NT2/D1 (cell line): ENCODE results near the gene DNAJB8.

ENCODE experiments used
- DNase-seq: peaks from one replicate; pipeline ENCODE4 v3.0.0-alpha.2; 2011; ENCODE audit warnings: low read depth, low spot score
- H3K27me3 ChIP-seq: 2 replicates; pipeline ENCODE4 v1.6.0; 2011; ENCODE audit warnings: mild to moderate bottlenecking; ENCODE audit not compliant: insufficient read length, insufficient read depth
- H3K36me3 ChIP-seq: 2 replicates; pipeline ENCODE4 v1.6.1; 2011; ENCODE audit warnings: mild to moderate bottlenecking, low read length, mixed read lengths; ENCODE audit not compliant: insufficient read depth, insufficient read length
- H3K4me1 ChIP-seq: 2 replicates; pipeline ENCODE4 v1.5.1; 2011; ENCODE audit not compliant: insufficient read depth, insufficient read length
- H3K4me3 ChIP-seq: 2 replicates; pipeline ENCODE4 v1.5.1; 2011; ENCODE audit warnings: low read depth; ENCODE audit not compliant: insufficient read length
- H3K9ac ChIP-seq: 2 replicates; pipeline ENCODE4 v1.6.0; 2011; ENCODE audit warnings: low read depth; ENCODE audit not compliant: insufficient read length
- H3K9me3 ChIP-seq: 2 replicates; pipeline ENCODE4 v1.5.1; 2011; ENCODE audit warnings: mild to moderate bottlenecking, low read length; ENCODE audit not compliant: insufficient read depth
- SUZ12 ChIP-seq: IDR thresholded peaks from 2 replicates; pipeline ENCODE4 v1.6.1; 2011; ENCODE audit not compliant: insufficient read length, insufficient read depth; ENCODE audit errors: extremely low read depth
- YY1 ChIP-seq: IDR thresholded peaks from 2 replicates; pipeline ENCODE4 v1.6.1; 2011; ENCODE audit not compliant: insufficient read length, insufficient read depth
- ZNF274 ChIP-seq: IDR thresholded peaks from 2 replicates; pipeline ENCODE4 v1.6.1; 2011; ENCODE audit warnings: mild to moderate bottlenecking, low read depth, low read length

DNAJB8 gene

DNA sequence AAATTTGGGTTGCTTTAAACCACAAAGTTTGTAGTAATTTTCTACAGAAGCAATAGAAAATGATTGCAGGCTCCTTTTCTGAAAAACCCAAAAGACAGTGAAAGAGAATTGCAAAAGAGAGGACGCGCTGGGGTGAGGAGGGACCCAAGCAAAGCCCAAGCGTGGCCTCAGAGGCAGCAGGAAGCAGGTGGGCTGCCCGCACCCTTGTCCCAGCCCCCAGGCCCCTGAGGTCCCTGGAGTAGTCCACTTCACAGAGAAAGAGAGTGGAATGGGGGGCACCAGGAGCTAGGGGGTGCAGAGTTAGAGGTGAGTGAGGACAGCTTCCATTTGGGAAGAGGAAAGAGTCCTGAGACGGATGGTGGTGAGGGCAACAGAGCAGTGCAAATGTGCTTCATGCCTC, 11.6 kb downstream of the DNAJB8 start:
- DNase-seq, result no peak
- Histone ChIP-seq H3K9me3 (no peaks in the 10 kb centered on the region), H3K4me3 (no peak overlapping the region), H3K9ac (no peak overlapping the region), H3K36me3 (no peaks in the 10 kb centered on the region), H3K4me1 (peaks cover 8% of the 10 kb centered on the region), H3K27me3 (peaks cover 29% of the 10 kb centered on the region)
- no peak for TF ChIP-seq ZNF274
- TF ChIP-seq SUZ12, result no peak
- no peak for TF ChIP-seq YY1

DNA sequence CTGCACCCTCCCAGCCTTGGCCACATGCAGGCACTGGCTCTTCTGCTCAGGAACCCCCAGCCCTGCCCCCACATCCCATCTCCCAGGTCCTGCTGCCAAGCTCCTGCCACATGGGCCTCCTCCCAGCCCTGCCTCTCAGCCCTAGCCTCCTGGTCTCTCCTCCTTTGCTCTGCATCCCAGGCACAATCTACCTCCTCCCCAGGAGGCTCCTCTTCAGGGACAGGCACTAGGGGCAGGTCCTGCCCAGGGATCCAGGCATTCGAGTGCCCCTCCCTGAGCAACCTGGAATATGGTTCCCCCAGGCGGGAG, 12.4 kb downstream of the DNAJB8 start:
- Histone ChIP-seq H3K9me3 (no peaks in the 10 kb centered on the region), H3K27me3 (peaks cover 26% of the 10 kb centered on the region), H3K4me1 (peaks cover 8% of the 10 kb centered on the region), H3K4me3 (no peak overlapping the region), H3K9ac (no peak overlapping the region), H3K36me3 (no peaks in the 10 kb centered on the region)
- no peak for DNase-seq
- TF ChIP-seq YY1, result no peak
- TF ChIP-seq ZNF274, result no peak
- TF ChIP-seq SUZ12, result no peak

DNA sequence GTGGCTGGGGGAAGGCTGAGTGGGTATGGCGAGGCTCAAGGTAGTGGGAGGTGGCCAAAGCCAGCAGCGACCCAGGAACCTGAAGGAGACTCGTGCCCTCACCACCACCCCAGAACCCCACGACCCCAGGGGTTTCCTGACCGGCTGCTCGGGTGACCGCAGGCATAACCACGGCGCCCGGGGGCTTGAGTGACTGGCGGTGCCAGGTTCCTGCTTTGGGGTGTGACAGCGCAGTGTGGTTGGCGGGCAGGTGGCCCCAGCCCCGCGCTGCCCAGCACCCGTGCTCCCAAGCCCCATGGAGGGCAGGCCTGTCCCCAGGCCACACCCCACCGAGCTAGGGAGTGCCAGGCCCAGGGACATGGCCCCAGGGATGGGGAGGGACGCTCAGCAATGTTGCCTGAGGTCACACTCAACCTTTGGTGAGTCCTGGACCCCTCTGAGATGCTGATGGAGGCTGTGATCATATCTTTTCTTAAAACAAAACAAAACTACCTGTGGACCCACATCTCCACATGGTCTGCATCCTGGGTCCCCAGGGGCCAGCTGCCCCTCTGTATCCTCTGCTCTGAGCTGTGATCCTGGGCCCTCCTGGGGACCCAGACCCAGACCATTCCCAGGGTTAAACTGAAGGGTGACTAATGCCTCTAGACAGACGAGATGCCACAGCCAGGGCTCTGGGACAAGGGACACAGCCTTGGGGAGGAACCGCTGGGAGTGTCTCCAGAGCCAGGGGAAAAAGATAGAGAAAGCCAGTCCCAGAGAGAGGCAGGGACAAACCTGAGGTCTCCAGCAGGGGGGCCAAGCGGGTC, 13.0 kb downstream of the DNAJB8 start:
- peaks cover 21% of the 10 kb centered on the region for H3K27me3 ChIP-seq

DNA sequence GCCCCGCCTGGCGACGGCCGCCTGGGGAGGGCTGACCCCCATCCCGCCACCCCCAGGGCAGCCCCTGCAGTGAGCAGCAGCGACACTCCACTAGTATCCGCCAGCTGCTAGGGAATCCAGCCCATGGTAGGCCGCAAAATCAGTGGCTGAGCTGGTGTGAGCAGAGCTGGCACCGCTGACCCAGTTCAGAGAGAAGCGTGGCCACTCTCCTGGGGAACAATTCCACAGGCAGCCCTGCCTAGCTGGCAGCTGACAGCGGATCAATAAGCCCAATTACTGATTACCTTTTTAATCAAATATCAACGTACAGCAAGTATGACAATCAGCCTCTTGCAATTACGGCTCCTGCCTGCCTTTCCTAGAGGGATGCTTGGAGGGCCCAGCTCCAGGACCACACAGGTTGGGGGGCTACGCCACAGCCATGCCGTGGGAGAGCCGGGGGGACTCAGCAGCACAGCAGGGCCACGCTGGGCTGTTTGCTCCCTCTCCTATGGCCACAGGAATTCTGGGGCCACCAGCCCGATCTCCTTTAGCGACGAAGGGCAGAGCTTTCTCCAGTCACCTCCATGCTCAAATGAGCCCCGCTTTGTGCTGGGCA, 13.9 kb downstream of the DNAJB8 start:
- H3K27me3 ChIP-seq, result peaks cover 19% of the 10 kb centered on the region
- TF ChIP-seq ZNF274, result no peak
- no peak for TF ChIP-seq SUZ12
- TF ChIP-seq YY1, result no peak
- no peaks in the 10 kb centered on the region for H3K9me3 ChIP-seq
- H3K36me3 ChIP-seq, result no peaks in the 10 kb centered on the region
- no peak for DNase-seq
- no peaks in the 10 kb centered on the region for H3K4me1 ChIP-seq
- H3K9ac ChIP-seq, result no peak overlapping the region
- H3K4me3 ChIP-seq, result no peak overlapping the region

More for the DNA sequence above, 13.0 kb downstream of the DNAJB8 start:
- Histone ChIP-seq H3K9me3 (no peaks in the 10 kb centered on the region), H3K9ac (no peak overlapping the region), H3K36me3 (no peaks in the 10 kb centered on the region), H3K4me1 (peaks cover 5% of the 10 kb centered on the region), H3K4me3 (no peak overlapping the region)
- TF ChIP-seq YY1, result no peak
- no peak for TF ChIP-seq ZNF274
- no peak for TF ChIP-seq SUZ12
- DNase-seq, result no peak

DNA sequence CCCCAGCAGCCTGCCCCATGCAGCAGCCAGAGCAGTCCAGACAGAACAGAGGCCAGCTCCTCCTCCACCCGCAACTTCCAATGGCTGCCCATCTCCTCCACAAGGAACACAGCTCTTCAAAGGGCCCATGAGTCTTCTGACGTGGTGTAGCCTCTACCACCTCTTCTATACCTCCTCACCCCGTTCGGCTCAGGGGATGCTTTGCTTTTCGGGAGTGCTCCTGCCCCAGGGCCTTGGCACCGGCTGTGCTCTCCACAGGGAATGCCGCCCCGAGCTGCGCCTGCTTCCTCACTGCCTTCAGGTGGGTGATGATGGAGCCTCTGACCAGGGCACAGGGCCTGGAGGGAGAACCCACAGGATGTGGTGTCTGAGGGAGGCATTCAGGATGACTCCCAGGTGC, 14.6 kb downstream of the DNAJB8 start:
- H3K9me3 ChIP-seq, result no peaks in the 10 kb centered on the region
- no peak overlapping the region for H3K9ac ChIP-seq
- H3K36me3 ChIP-seq, result no peaks in the 10 kb centered on the region
- no peak overlapping the region for H3K4me3 ChIP-seq
- peaks cover 19% of the 10 kb centered on the region for H3K27me3 ChIP-seq
- no peaks in the 10 kb centered on the region for H3K4me1 ChIP-seq
- DNase-seq, result no peak
- TF ChIP-seq SUZ12, result no peak
- no peak for TF ChIP-seq YY1
- no peak for TF ChIP-seq ZNF274

DNA sequence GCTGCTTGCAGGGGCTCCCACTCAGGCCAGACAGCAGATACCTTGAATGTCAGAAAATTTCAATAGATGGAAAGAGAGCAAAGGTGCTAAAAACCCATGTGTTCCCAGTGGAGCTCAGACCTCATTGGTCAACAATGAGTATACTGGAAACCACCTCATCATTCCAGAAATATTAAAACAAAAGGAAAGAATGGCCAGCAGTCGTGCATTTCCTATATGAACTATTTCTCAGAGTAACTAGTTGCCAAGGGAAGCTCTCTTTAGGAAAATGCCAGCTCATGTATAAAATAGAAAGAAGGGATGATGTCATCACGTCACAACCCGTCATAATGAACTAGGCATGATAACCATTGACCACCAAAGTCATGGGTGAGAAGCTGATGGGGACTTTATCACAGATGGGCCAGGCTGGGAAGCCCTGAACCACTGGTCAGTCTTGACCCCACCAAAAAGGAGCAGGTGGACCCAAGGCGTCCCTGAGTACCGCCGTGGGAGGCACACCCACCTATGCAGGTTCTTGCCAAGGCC, 17.5 kb downstream of the DNAJB8 start:
- Histone ChIP-seq H3K9ac (no peak overlapping the region), H3K9me3 (no peaks in the 10 kb centered on the region), H3K36me3 (no peaks in the 10 kb centered on the region), H3K27me3 (peaks cover 6% of the 10 kb centered on the region), H3K4me3 (no peak overlapping the region), H3K4me1 (no peaks in the 10 kb centered on the region)
- no peak for TF ChIP-seq YY1
- no peak for TF ChIP-seq ZNF274
- TF ChIP-seq SUZ12, result no peak
- DNase-seq, result no peak

DNA sequence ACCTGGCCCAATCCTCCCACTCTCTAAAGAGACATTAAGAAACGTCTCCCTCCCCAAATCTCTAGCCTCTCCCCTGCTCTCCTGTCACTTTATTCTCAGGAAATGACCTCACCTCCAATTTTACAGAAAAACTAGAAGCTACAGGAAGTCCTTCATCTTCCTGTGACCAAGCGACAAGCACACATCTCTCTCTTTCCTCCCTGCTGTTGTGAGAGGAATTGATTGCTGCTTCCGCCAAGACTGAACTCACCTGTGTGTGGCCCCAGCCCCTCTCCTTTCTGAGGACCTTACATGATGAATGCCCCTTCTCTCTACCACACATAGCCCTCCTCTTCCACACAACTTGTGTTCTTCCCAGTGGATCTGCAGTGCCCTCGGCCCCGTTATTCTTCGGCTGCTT, 18.2 kb downstream of the DNAJB8 start:
- peaks cover 11% of the 10 kb centered on the region for H3K27me3 ChIP-seq

More for the DNA sequence above, 18.2 kb downstream of the DNAJB8 start:
- Histone ChIP-seq H3K4me3 (no peak overlapping the region), H3K36me3 (no peaks in the 10 kb centered on the region), H3K9me3 (no peaks in the 10 kb centered on the region), H3K4me1 (no peaks in the 10 kb centered on the region), H3K9ac (no peak overlapping the region)
- DNase-seq, result no peak
- TF ChIP-seq ZNF274 (no peak), SUZ12 (no peak), YY1 (no peak)
